Uterus (tissue), 4 donors: Measurements from ENCODE around the gene PUS3. TPM values are rescaled to one million over a fixed set of nuclear protein-coding genes. Genes with fewer than 3 reads are reported as not detected.

Experiments
- DNase-seq, 2 donors: peaks; one replicate each; pipeline ENCODE4 v3.0.0-alpha.2; 2019 to 2020
- H3K27ac ChIP-seq, 2 donors: fragments of 200-600 bp; sonication (generic); 1 replicate in 1 of 2; 2 replicates in 1 of 2; pipeline ENCODE4 v1.5.1; 2016 to 2018
- H3K27me3 ChIP-seq, 2 donors: fragments of 200-600 bp; sonication (generic); one replicate each; pipeline ENCODE4 v1.5.1; 2018 to 2019; ENCODE audit warnings: control low read depth in 1 of 2
- H3K36me3 ChIP-seq, 2 donors: fragments of 200-600 bp; sonication (generic); one replicate each; pipeline ENCODE4 v1.5.1; 2019; ENCODE audit warnings: control low read depth in 1 of 2
- H3K4me1 ChIP-seq, 2 donors: fragments of 200-600 bp; sonication (generic); one replicate each; pipeline ENCODE4 v1.5.1; 2018 to 2019; ENCODE audit warnings: control low read depth in 1 of 2
- H3K4me3 ChIP-seq, 2 donors: fragments of 200-600 bp; sonication (generic); 1 replicate in 1 of 2; 2 replicates in 1 of 2; pipeline ENCODE4 v1.5.1; 2018 to 2019; ENCODE audit warnings: mild to moderate bottlenecking in 1 of 2
- H3K9me3 ChIP-seq, 2 donors: fragments of 200-600 bp; sonication (generic); one replicate each; pipeline ENCODE4 v1.5.1; 2019; ENCODE audit warnings: control low read depth in 1 of 2
- POLR2A ChIP-seq, 2 donors: fragments of 450-650 bp; IDR thresholded peaks; one replicate each; pipeline ENCODE4 v1.6.1; 2016; ENCODE audit warnings: antibody characterized with exemption in 2 of 2, mild to moderate bottlenecking in 1 of 2, moderate library complexity in 1 of 2
- intact Hi-C: fragments of 100-400 bp; cut with DNase I; formaldehyde crosslinking; loops from one replicate; pipeline ENCODE4 v1.15.1; 2023; ENCODE audit warnings: low total_unique reads
- total RNA-seq, 4 donors: library from RNA; depleted of rRNA in 3 of 4; stranded (reverse); fragments of >200 nt in 3 of 4; gene quantifications; one replicate each; pipeline versions ENCODE4 v1.1.0 to v1.2.4, GENCODE V29; 2014 to 2023
- TF ChIP-seq, protein P1 (sequence below), 4 experiments: fragments of 200-600 bp in 2 of 4; fragments of 450-650 bp in 2 of 4; sonication (generic) in 2 of 4; IDR thresholded peaks; one replicate each; pipeline ENCODE4 v1.5.1; 2016 to 2019; ENCODE audit warnings: antibody characterized with exemption in 4 of 4, mild to moderate bottlenecking in 2 of 4, moderate library complexity in 1 of 4
- donor health status: DM: yes; HTN: yes; CAD: no.

The PUS3 gene
- total RNA-seq, 4 donors from 2014 or later: 1.8 to 19.4 (median 10.2) TPM

DNA sequence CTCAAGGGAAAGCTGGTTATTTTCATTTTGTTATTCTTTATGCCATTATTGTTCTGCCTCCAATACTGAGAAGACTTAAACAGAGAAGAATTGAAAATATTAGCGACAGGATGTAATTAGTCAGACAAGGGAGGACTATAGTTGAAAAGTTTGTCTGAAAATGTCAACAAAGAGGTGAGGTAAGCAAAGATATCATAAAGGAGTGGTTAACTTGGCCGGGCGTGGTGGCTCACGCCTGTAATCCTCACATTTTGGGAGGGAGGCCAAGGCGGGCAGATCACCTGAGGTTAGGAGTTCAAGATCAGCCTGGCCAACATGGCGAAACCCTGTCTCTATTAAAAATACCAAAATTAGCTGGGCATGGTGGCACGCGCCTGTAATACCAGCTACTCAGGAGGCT lies 19.6 kb downstream of the PUS3 start:
- Histone ChIP-seq H3K4me1 (no peaks in the 10 kb centered on the region), H3K36me3 (no peaks in the 10 kb centered on the region), H3K9me3 (no peaks in the 10 kb centered on the region), H3K27me3 (no peaks in the 10 kb centered on the region), H3K4me3 (no peak overlapping the region), H3K27ac (no peak overlapping the region)
- TF ChIP-seq, protein P1, sequence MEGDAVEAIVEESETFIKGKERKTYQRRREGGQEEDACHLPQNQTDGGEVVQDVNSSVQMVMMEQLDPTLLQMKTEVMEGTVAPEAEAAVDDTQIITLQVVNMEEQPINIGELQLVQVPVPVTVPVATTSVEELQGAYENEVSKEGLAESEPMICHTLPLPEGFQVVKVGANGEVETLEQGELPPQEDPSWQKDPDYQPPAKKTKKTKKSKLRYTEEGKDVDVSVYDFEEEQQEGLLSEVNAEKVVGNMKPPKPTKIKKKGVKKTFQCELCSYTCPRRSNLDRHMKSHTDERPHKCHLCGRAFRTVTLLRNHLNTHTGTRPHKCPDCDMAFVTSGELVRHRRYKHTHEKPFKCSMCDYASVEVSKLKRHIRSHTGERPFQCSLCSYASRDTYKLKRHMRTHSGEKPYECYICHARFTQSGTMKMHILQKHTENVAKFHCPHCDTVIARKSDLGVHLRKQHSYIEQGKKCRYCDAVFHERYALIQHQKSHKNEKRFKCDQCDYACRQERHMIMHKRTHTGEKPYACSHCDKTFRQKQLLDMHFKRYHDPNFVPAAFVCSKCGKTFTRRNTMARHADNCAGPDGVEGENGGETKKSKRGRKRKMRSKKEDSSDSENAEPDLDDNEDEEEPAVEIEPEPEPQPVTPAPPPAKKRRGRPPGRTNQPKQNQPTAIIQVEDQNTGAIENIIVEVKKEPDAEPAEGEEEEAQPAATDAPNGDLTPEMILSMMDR (IDR thresholded peaks at IDR 0.05): no peak
- TF ChIP-seq POLR2A (IDR thresholded peaks at IDR 0.05): no peak
- no peak for DNase-seq
- intact Hi-C loops: no loop called here

DNA sequence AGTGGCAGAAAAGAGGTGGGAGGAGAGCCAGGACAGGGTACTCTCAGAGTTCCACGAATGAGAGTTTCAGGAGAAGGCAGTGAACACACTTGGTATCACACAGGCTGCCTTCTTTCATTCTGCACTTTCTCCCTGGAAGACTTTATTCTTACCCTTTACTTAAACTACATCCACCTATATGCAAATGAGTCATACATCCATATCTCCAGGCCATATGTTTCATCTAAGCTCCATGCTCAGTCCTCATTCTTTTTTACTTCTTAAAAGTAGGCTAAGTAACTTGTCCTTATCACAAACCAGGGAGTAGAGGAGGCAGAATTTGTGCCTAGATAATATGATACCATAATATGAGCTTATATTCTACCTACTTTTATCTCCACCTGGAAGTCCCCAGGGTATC lies 21.7 kb downstream of the PUS3 start:
- Histone ChIP-seq H3K36me3 (no peaks in the 10 kb centered on the region), H3K4me3 (no peak overlapping the region), H3K4me1 (no peaks in the 10 kb centered on the region), H3K27me3 (no peaks in the 10 kb centered on the region), H3K27ac (no peak overlapping the region), H3K9me3 (no peaks in the 10 kb centered on the region)
- TF ChIP-seq POLR2A (IDR thresholded peaks at IDR 0.05): no peak
- TF ChIP-seq, protein P1 (IDR thresholded peaks at IDR 0.05): no peak
- intact Hi-C loops: no loop called here
- no peak for DNase-seq

DNA sequence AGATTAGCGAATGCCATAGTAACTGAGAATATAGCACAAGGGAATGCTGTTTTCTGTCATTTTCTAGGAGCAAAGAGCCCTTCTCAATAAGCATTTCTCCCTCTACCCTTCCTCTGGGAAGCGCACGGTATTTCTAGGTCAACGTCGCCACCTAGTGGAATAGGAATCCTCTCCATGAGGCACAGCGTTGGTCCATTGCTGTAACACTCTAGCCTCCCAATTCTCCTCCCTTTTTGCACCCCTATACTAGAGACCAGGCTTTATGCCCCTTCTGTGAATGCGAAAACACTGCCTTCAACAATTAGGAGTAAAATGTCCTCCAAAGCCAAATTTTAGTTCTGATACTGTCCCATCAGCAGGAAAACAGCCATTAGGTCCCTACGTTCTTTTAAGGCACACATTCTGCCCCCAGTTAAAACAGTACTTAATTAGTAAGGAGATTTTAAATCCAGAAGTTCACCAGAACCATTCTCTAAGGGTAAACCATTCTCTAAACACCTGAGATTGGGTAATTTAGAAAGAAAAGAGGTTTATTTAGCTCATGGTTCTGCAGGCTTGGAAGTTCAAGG lies 28.4 kb downstream of the PUS3 start:
- Histone ChIP-seq H3K27ac (no peak overlapping the region), H3K9me3 (no peaks in the 10 kb centered on the region), H3K4me3 (no peak overlapping the region), H3K27me3 (no peaks in the 10 kb centered on the region), H3K4me1 (no peaks in the 10 kb centered on the region), H3K36me3 (no peaks in the 10 kb centered on the region)
- TF ChIP-seq, protein P1 (IDR thresholded peaks at IDR 0.05): peak; percentile 55 to 65 (median 63)
- TF ChIP-seq POLR2A (IDR thresholded peaks at IDR 0.05): no peak
- peak; percentile 31 to 45 for DNase-seq
- intact Hi-C loops: no loop called here

DNA sequence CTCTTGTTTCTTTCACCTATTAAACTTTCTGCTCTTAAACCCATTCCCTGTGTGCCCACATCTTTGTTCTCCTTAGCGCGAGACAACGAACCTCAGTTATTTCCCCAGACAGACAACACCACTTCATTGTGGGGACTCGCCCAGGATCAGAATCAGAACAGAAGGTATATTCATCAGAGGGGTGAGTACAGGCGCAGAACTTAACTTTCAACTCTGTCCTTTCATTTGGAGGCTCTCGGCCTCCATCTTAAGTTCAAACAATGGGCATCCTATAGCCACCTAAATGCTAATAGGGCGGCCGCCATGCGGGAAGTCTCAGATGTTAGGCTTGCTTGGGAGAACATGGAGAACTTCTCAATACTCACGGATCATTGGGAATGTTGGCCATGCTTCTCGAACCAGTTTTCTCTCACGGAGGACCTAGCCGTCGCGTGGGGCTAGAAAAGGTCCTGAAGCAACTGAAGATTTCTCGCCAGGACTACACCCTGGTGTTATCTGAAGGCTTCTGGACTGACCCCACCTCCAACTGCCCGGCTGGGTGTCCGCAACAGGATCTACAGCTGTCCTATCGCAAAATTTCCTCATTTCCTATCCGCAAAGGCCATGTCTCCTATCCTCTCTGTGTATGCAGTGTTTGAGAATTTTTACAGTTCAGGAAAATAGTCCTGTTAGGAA lies 29.0 kb downstream of the PUS3 start:
- intact Hi-C loops: no loop called here
- DNase-seq: no peak

DNA sequence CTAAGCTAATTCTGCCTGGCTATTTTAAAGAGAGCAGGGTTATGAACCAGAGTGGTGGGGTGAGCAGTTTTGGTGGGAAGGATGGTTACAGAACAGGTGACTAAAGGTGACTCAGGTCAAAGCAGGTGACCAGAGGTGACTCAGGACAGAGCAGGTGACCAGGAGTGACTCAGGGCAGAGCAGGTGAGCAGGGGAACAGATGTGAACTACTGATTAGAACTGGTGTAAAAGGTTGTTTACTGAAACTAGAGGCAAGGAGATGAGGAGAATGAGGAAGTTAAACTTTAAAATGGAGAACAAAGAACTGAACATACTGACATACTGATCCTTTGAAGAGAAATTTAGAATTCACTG lies 30.9 kb downstream of the PUS3 start:
- H3K27me3 ChIP-seq: no peaks in the 10 kb centered on the region
- TF ChIP-seq POLR2A (IDR thresholded peaks at IDR 0.05): no peak
- no peaks in the 10 kb centered on the region for H3K9me3 ChIP-seq
- no peaks in the 10 kb centered on the region for H3K36me3 ChIP-seq
- H3K4me3 ChIP-seq: no peak overlapping the region
- no peak overlapping the region for H3K27ac ChIP-seq
- intact Hi-C loops: no loop called here
- no peaks in the 10 kb centered on the region for H3K4me1 ChIP-seq
- DNase-seq: no peak

More for the DNA sequence above, 29.0 kb downstream of the PUS3 start:
- no peak for TF ChIP-seq POLR2A (IDR thresholded peaks at IDR 0.05)
- TF ChIP-seq, protein P1 (IDR thresholded peaks at IDR 0.05): no peak
- Histone ChIP-seq H3K27me3 (no peaks in the 10 kb centered on the region), H3K36me3 (no peaks in the 10 kb centered on the region), H3K27ac (no peak overlapping the region), H3K4me3 (no peak overlapping the region), H3K9me3 (no peaks in the 10 kb centered on the region), H3K4me1 (no peaks in the 10 kb centered on the region)
